AG09319 (cell line): ENCODE data around the gene RAD51B.

Experiments used
- DNase-seq: peaks from one replicate; pipeline ENCODE4 v3.0.0-alpha.2; 2010; ENCODE audit warnings: low read depth; ENCODE audit errors: extremely low read depth
- CTCF ChIP-seq: IDR thresholded peaks from 2 replicates; pipeline ENCODE4 v1.5.1; 2011; ENCODE audit warnings: low read depth, mild to moderate bottlenecking, inconsistent platforms, low read length, moderate library complexity

Gene RAD51B

GRCh38 chr14:68619790-68620574, 800.4 kb downstream of the RAD51B start:
- TF ChIP-seq CTCF: no peak
- DNase-seq: no peak

GRCh38 chr14:68621400-68622365, 802.1 kb downstream of the RAD51B start:
- no peak for TF ChIP-seq CTCF
- peak; percentile 41 for DNase-seq

GRCh38 chr14:68622856-68623255, 803.3 kb downstream of the RAD51B start:
- no peak for DNase-seq
- no peak for TF ChIP-seq CTCF

- no peak for DNase-seq
- TF ChIP-seq CTCF: no peak
Observed at GRCh38 chr14:68623307-68623706, 803.7 kb downstream of the RAD51B start.

- no peak for DNase-seq
- no peak for TF ChIP-seq CTCF
Observed at GRCh38 chr14:68623826-68624225, 804.2 kb downstream of the RAD51B start.

GRCh38 chr14:68624541-68625220, 805.1 kb downstream of the RAD51B start:
- TF ChIP-seq CTCF: no peak
- DNase-seq: no peak
